GOT3 (cell line): Measurements from ENCODE around the gene IKZF3.

Experiments
- DNase-seq: peaks from one replicate; lab custom pipeline; 2025; ENCODE audit warnings: mixed read lengths; lab: John Stamatoyannopoulos, UW

Gene IKZF3

DNA sequence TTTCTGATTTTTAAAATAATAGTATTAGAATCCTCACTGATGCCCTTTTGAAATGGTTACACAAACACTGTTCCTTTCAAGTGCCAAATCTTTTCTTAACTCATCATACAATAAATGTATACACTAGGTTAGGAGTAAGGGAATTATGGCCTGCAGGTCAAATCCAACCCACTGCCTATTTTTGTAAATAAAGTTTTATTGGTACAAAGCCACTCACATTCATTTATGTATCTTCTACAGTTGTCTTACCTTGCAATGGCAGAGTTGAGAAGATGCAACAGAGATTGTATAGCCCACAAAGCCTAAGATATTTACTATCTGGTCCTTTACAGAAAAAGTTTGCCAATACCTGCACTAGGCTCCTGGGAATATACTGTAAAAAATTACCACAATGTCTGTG is 47.8 kb downstream of the IKZF3 start:
- DNase-seq = no peak

DNA sequence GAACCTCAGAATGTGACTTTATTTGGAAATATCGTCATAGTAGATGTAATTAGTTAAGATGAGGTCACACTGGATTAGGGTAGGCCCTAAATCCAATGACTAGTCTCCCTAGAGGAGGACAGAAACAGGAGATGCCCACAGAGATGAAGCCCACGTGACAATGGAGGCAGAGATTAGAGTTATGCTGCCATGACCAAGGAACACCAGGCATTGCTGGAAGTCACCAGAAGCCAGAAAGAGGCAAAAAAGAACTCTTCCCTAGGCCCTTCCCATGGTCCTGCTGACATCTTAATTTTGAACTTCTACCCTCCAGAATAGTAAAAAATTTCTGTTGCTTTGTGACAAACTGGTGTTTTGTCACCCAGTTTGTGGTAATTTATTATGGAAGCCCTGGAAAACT is 49.6 kb downstream of the IKZF3 start:
- DNase-seq = no peak

DNA sequence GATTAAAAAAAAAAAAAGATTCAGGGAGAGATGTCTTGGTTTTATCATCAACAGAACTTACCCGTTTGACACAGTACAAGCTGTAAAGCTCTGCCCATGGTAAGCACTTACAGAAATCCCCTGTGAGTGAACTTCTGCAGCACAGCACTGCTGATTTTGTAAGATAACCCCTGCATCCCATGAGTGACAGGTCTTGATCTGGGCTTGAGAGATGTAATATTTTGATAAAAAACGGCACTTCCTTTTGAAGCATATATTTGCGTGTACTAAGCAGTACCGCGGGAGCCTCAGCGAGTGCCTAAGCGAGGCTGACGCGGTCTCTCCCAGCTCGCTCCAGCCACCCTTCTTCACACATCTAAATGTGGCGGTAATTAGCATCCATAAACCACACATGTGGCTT is 50.5 kb downstream of the IKZF3 start:
- DNase-seq = no peak

DNA sequence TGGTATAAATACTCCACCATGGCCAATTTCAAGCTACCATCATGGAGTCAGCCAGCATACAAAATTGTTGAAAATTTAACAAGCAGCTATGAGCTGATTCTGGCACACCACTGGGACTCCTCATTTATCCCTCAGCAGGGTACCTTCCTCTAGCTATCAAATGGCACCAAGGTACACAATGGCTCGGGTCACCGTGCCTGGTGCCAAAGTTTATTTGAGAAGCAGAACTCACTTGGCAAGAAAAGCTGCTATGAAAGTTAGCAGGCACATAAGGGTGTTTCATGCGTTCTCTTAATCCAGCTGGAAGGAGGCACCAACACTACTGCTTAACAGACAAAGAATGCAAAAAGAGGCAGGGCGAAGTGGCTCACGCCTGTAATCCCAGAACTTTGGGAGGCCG is 51.6 kb downstream of the IKZF3 start:
- DNase-seq = no peak

DNA sequence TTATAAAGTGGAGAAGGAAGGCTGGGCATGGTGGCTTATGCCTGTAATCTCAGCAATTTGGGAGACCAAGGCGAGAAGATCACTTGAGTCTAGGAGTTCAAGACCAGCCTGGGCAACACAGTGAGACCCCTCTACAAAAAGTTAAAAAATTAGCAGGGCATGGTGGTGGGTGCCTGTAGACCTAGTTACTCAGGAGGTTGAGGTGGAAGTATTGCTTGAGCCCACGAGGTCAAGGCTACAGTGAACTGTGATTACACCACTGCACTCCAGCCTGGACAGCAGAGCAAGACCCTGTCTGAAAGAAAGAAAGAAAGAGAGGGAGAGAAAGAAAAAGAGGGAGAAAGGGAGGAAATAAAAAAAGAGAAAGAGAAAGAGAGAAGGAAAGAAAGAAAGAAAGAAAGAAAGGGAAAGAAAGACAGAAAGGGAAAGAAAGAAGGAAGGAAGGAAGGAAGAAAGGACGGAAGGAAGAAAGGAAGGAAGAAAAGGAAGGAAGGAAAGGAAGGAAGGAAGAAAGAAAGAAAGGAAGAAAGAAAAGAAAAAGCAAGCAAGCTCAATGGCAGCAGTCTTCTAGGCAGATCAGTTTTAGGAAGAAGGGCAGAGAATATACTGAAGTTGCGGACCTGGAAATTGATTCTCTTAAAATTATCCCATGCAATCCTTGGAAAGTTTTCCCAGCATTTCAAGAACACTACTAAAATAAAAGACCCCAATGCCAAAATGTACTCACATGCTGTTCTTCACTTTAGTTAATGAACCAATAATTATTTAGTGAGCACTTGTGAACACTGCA is 53.0 kb downstream of the IKZF3 start:
- no peak for DNase-seq

DNA sequence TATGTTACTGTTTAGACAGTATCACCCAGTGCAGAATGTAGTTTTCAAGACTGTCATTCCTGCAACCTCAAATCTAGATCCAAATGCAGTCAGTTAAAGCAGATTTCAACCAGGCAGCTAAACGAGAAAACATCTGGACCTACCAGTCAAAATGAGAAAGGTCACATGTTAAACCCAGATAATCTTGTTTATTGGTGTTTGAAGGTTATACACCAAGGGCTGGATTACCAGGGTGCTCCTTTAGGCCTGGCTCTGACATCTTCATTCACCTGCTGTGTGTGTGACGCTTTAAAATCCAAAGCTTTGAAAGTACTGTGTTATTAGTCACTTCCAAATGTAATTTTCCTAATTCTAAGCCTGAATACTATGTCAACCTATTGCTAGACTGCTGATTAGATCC is 54.9 kb downstream of the IKZF3 start:
- no peak for DNase-seq

DNA sequence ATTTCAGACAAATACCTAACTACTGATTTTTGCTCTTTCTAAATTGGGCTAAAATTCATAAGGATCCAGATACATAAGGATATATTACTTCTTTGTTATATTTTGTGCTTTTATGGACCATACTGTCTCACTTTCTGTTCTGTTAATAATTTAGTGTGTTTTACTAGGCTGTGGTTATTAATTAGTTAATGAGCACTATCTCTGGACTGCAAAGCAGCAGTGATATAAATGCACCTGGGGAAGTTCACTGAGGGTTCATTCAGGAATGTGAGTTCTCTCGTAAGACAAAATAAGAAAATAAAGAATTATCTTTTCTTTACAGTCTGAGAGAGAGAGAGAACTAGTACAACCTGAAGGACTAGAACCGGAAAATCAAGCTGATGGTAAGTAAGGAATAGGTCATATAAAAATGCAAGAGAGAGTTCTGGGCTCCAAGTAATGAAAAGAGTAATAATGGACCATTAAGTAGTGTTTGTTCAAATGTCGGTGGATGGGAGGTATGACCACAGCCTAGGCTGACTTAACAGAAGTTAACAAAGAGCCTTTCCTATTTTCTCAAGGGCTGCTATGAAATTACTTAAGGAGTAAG is 55.6 kb downstream of the IKZF3 start:
- no peak for DNase-seq

DNA sequence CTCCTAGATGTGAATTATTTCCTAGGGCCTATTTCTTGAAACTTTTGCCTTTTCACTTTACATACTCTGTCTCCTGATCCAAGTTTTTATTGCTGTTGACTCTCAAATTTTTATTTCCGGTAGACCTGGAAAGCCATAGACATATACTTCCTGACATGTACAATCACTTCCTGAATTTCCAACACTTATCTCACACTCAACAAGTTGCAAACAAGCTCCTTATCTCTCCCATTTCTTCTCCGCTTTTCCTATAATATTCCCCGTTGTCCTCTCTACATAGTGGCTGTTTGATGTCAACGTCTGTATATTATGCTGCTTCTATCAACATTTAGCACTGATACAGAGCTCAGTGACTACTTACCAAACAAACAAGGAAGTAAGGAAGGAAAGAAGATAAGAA is 59.3 kb downstream of the IKZF3 start:
- DNase-seq = no peak

DNA sequence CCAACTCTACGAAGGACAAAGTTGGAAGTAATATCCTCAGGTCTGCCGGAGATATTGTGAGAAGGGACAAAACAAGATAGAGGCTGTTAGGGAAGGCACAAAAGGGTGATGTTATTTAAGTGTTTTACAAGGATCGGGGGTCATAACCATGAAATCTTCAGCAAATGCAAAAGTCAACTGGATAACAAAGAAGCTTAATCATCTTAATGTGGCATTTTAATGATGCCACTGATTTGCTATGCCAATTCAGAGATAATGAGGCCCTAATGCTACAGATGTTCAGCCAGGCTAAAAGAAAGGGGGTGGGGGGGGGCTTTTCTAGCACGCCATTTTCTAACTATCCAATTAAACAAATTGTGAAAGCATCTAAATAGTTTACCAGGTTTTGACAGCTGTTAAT is 63.1 kb downstream of the IKZF3 start:
- DNase-seq = no peak

DNA sequence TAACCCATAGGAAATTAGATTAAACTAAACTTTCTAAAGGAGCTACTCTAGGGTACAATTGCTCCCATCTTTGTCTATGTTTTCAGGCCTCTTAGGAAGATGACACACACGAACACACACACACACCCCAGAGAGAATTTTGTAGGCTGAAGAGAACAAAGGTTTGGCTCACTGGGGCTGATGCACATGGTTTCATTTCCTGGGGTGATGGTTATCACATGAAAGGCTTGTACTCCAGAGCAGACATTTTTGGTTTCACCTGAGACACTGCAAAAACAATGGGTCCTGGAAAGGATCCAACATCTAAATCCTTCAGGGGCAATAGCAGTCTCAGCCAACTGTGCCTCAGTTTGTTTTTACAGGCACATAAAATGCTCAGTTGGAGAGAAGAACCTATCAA is 63.6 kb downstream of the IKZF3 start:
- no peak for DNase-seq

DNA sequence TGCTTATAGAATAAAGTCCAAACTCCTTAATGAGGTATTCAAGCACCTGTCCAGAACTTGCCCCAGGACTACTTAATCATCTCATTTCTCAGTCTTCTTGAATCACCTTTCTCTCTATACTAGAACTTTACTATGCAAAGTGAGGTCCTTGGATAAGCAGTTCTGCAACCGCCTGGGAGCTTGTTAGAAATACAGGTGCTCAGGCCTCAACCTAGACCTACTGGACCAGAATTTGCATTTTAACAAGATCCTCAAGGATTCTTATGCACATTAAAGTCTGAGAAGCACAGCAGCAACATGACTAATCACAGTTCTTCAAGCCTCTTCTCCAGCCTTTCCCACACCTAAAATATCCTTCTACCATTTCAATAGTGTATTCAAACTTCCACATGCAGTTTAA is 64.7 kb downstream of the IKZF3 start:
- no peak for DNase-seq

DNA sequence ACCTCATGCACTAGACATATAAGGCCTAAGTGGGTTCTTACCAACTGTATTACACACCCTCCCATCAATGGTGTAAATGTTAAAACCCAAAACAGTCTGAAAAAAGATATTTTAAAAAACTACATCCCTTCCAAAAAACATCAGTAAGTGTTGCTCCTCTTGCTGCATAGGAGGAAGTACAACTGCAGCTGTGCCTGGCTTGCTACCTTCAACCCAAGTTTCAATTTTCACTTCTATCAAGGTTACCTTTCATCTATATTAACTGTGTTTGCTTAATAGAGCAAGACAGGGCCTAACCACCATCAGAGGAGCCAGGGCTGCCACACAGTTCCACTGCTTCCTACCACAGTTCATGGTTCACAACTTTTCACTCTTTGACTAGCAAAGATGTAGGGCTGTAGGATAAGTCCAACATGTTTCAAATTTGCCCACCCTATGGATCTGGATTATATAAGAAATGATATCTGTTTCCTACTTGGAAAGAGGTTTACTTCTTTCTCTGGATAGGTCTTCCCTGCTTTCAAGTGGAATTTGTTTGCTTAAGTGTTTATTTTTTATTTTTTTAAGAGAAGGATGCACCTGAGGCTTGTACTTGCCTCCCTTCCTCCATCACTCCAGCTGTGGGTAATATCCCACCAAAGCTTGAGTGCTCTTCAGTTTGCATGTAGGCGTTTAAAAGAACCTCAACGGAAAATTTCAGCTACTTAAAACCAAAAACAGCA is 69.7 kb downstream of the IKZF3 start:
- no peak for DNase-seq

DNA sequence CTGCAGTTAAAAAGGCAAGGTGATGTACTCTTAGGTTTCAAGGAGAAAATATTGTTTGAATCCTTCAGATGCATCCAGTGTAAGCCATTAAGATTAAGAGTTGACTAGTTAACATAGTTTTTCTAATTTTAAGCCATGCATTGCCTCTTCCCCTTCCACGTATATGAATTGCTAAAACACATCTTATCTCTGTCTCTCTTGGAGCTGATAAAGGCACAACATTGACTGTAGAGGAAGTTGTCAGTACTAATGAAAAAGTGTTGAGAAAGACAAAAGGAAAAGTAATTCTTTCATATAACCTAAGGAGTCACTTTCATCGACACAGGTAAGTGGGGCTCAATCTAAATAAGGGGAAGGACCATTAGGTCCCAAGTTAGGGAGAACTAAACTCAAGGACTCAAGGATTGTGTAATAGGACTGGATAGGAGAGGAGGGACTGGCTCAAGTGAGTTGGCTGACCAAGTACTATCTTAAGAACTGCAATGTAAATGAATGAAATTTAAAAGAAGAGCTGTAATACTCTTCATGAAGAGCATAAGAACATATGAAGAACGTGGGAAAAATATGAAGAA is 70.7 kb downstream of the IKZF3 start:
- DNase-seq = no peak

DNA sequence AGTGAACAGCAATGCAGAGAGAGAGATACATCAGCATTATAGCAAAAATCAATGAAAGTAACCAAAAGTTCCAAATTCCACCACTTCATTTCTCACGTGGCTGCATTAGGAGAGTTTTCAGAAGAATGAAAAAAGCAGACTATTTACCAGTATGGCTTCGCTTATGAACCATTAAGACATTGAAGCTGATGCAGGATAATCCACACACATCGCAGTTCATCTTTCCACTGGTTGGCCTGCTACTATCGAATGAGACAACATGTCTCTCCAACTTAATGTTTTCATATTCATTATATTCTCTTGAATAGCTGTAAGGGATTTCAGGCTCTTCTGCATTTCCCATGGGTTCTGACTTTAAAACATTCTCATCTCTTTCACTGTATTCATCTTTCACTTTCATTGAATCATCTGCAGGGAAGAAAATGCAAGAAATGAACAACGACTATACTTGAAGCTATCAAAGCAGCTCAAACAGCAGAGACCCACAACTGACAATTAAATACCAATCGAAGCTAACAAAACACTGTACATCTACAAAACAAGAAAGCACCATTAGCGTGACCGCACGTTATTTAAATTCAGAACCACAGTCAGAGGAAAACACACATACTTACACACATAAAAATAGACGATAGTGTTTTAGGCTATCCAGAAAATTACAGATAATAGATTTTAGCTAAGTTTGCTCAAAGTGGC is 71.4 kb downstream of the IKZF3 start:
- DNase-seq = no peak

DNA sequence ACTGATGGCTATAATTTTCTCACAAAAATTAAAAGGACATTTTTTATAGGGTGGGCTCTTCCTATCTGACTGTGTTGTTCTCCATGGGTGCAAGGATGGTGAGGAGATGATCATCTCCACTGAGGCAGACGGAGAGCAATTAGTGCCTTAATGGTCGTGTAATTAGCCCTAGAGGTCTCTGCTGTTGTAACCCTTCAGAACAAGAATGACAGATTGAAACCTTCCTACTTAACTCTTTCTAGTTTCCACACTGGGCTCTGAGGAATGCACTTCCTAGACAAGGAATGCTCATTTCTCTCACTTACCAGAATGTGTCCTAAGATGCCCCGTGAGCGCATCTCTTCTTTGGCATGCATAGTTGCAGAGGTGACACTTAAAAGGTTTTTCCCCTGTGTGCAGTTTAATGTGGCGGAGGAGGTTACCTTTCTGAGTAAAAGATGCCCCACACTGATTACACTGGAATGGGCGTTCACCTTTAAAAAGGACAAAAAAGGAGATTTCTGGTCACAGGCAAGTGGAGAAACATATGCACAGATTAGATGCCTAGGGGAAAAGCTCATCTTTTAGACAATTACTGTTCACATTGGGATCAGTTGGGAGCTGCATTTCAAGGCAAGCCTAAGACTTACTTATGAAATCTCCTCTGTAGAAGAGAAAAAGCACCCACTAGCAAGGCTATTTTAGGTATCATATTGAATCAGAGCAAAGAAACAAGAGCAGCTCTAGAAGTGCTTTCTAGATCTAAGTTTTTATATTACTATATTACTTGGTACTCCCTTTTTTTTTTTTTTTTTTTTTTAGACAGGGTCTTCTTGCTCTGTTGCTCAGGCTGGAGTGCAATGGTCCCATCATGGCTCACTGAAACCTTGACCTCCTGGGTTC is 72.8 kb downstream of the IKZF3 start:
- no peak for DNase-seq

DNA sequence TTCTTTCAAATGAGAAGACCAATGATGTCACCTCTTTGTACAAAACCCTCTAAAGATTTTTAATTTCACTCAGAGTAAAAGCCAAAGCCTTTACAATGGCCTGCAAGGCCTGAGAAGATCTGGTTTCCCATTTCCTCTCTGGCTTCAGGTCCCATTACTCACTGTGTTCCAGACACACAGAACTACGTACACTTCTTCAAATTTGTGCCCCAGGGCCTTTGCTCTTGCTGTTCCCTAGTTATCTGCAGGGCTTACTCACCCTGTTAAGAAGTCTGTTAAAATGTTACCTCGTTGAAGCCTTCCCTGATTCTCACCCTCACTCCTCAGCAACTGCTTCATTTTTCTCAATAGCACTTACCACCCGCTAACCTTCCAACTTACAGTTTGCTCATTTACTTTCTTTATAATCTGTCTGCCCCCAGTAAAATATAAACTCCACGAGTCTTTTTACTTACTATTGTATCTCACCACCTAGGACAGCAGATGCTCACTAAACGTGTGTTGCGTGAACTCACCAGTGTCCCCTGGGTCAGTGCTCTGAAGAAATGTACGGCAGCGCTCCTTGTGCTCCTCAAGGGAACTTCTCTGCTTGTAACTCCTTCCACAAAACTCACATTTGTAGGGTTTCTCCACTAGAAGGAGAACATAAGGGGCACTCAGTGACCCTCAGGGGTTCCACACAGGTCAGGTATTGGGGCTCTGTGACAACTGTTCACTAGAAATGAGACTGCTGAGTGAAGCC is 76.2 kb downstream of the IKZF3 start:
- no peak for DNase-seq

DNA sequence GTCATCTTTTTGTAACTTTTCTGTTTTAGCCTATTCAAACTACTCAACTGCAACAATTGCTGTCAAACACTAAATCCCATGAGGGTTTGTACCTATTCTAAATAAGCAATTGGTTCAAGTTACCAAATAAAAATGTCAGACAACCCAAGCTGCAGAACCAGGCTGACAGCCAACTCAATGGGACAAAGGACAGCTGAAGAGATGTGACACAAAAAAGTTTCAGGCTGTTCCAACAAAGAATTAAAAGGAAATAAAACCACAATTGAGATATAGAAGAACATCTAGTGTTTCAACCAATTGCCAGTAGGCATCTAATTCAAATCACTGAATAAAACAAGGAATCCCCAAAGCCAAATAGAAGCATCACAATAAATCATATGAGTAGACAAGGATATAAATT is 77.1 kb downstream of the IKZF3 start:
- no peak for DNase-seq

DNA sequence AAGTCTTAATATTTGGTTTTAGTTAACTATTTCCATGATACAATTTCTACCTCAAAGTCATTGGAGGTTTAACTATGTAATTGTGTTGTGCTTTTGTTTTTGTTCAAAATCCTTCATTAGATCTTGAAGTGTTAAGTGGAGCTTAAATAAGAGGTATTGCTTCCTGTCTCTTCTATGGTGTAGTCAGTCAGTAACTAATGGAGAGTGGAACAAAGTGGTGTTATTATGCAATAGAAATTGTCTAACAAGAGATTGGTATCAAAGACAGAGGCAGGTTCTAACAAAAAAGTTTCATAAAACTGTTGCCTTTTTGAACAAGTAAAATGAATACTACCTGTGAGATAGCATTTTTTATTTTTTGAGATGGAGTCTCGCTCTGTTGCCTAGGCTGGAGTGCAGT is 81.1 kb downstream of the IKZF3 start:
- no peak for DNase-seq

DNA sequence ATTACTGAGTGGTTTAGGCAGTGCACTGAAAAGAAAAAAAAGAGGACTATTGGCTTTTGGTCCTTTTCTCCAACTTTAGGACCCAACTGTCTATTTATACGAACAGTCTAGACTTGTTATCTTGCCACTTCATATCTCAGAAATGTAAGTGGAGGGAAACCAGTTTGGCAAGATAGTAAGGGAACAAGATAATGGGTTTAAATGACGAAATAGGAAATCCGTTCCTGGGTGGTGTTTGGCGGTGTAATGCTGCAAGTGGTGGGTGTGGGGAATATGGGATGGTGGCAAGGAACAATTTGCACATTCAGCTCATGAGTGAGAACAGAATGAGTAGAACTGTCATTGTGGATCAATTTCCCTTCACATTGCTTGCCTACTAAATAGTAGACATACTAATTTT is 81.6 kb downstream of the IKZF3 start:
- no peak for DNase-seq

DNA sequence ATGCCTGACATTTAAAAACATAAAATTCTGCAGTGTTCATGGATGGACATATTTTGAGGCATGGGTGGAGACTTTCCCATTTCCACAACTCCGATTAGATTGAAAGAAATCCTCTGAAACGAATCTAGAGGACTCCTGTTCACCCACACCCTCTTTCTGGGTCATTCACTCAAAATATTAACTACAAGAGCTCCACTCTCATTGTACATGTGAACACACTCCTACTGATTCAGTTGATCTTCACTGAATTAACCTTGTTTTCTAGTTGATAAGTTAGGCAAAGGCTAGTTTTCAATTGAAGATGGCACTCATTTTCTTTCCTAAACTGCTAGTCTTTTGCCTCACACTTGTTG is 82.3 kb downstream of the IKZF3 start:
- DNase-seq = no peak
